GM23248 (cell line): ENCODE data around the gene ST8SIA4. TPM values are rescaled to one million over a fixed set of nuclear protein-coding genes. Genes with fewer than 3 reads are reported as not detected.

Experiments
- DNase-seq: peaks from one replicate; pipeline ENCODE4 v3.0.0-alpha.2; 2015
- H2AFZ ChIP-seq: fragments of 200-600 bp; sonication (generic); 2 replicates; pipeline ENCODE4 v1.6.1; 2016; ENCODE audit warnings: antibody characterized with exemption
- H3F3A ChIP-seq: fragments of 200-600 bp; sonication (generic); 2 replicates; pipeline ENCODE4 v1.6.1; 2016; ENCODE audit warnings: mild to moderate bottlenecking, antibody characterized with exemption, mixed run types; ENCODE audit not compliant: insufficient read depth
- H3K27ac ChIP-seq: fragments of 200-600 bp; sonication (generic); 2 replicates; pipeline ENCODE4 v1.5.1; 2016; ENCODE audit warnings: mild to moderate bottlenecking
- H3K27me3 ChIP-seq: fragments of 200-600 bp; sonication (generic); replicated peaks from 2 replicates; pipeline ENCODE4 v1.6.1; 2016; ENCODE audit warnings: mild to moderate bottlenecking; ENCODE audit not compliant: insufficient read depth
- H3K36me3 ChIP-seq: fragments of 200-600 bp; sonication (generic); 2 replicates; pipeline ENCODE4 v1.6.1; 2016; ENCODE audit warnings: low read depth, mild to moderate bottlenecking
- H3K4me1 ChIP-seq: fragments of 200-600 bp; sonication (generic); 2 replicates; pipeline ENCODE4 v1.6.1; 2016; ENCODE audit warnings: mild to moderate bottlenecking; ENCODE audit not compliant: insufficient read depth
- H3K4me2 ChIP-seq: fragments of 200-600 bp; sonication (generic); one replicate; pipeline ENCODE4 v1.6.1; 2016; ENCODE audit warnings: mild to moderate bottlenecking; ENCODE audit not compliant: unreplicated experiment
- H3K4me3 ChIP-seq: fragments of 200-600 bp; sonication (generic); 2 replicates; pipeline ENCODE4 v1.5.1; 2016; ENCODE audit warnings: mild to moderate bottlenecking
- H3K79me2 ChIP-seq: fragments of 200-600 bp; sonication (generic); 2 replicates; pipeline ENCODE4 v1.6.1; 2016; ENCODE audit warnings: mild to moderate bottlenecking; ENCODE audit not compliant: insufficient read depth
- H3K9ac ChIP-seq: fragments of 200-600 bp; sonication (generic); 2 replicates; pipeline ENCODE4 v1.6.1; 2016; ENCODE audit warnings: mild to moderate bottlenecking
- H3K9me2 ChIP-seq: fragments of 200-600 bp; sonication (generic); 2 replicates; pipeline ENCODE4 v1.6.1; 2016; ENCODE audit warnings: mixed run types, mild to moderate bottlenecking, moderate library complexity; ENCODE audit not compliant: insufficient read depth
- H3K9me3 ChIP-seq: fragments of 200-600 bp; sonication (generic); one replicate; pipeline ENCODE4 v1.6.1; 2017; ENCODE audit warnings: low read depth
- H4K20me1 ChIP-seq: fragments of 200-600 bp; sonication (generic); 2 replicates; pipeline ENCODE4 v1.6.0; 2016; ENCODE audit not compliant: insufficient read depth
- EZH2 ChIP-seq: fragments of 200-600 bp; sonication (generic); IDR thresholded peaks from 2 replicates; pipeline ENCODE4 v1.6.1; 2018; ENCODE audit warnings: antibody characterized with exemption, mild to moderate bottlenecking; ENCODE audit not compliant: insufficient read depth, poor library complexity, severe bottlenecking
- EZH2phosphoT487 ChIP-seq: fragments of 200-600 bp; sonication (generic); IDR thresholded peaks from 2 replicates; pipeline ENCODE4 v1.6.1; 2018; ENCODE audit warnings: antibody characterized with exemption, moderate library complexity, mild to moderate bottlenecking, low read depth; ENCODE audit not compliant: insufficient read depth
- WGBS, 2 experiments: methylation state at CpG; one replicate each; pipeline ENCODE4 v1.1.6; 2015 to 2017; ENCODE audit warnings: low lambda C conversion rate in 2 of 2, low coverage in 1 of 2; ENCODE audit errors: missing lambda C conversion rate in 2 of 2; 5-methylcytosine and 5-hydroxymethylcytosine counted together
- in situ Hi-C: fragments of 300-500 bp; cut with MboI; formaldehyde crosslinking; loops from 2 replicates; pipeline ENCODE4 v1.15.0; 2020
- polyA plus RNA-seq: library from polyadenylated mRNA; unstranded; fragments of >200 nt; fragmentation: Nextera tagmentation; extraction: Ambion mirVana; gene quantifications from 2 replicates; pipeline ENCODE4 v1.2.1, GENCODE V29; 2016
- total RNA-seq: library from RNA; depleted of rRNA; stranded (reverse); fragments of >200 nt; shearing (Covaris generic); gene quantifications from 2 replicates; pipeline ENCODE4 v1.2.3, GENCODE V29; 2014

The ST8SIA4 gene
- total and polyA plus RNA-seq, 2 experiments from 2014 or later, result under 0.01 TPM; not detected in 1

DNA sequence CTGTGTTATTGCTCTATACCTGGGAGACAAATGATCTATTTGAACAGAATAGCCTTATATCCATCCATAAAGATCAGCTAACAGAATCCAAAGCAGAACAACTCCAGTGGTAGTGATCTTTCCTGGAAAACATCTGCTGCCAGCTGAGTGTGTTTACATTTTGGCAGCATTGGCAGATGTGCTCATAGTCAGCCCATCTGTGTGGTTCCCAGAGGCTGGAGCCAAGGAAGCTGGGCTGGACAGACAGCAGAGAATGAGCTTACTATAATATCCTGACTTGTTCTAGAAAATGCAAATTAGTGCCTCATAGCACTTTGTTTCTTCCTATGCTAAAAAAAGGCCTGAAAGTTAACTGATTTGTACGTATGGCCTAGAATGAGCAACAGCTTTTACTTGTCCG, 99.7 kb downstream of the ST8SIA4 start:
- no peaks in the 10 kb centered on the region for H3K9me2 ChIP-seq
- no peaks in the 10 kb centered on the region for H3K79me2 ChIP-seq
- H3K4me2 ChIP-seq, result no peak overlapping the region
- TF ChIP-seq EZH2phosphoT487 (no peak), EZH2 (no peak)
- no peaks in the 10 kb centered on the region for H4K20me1 ChIP-seq
- no peaks in the 10 kb centered on the region for H3K9me3 ChIP-seq
- DNase-seq, result peak; percentile 60
- no peak overlapping the region for H3K27ac ChIP-seq
- no peak overlapping the region for H3K4me3 ChIP-seq
- WGBS, 2 experiments, result 81 to 86% methylated on average over 2 of the region's 2 CpGs
- no peaks in the 10 kb centered on the region for H3F3A ChIP-seq
- in situ Hi-C loops, result no loop called here
- H2AFZ ChIP-seq, result no peak overlapping the region
- H3K4me1 ChIP-seq, result no peaks in the 10 kb centered on the region
- H3K9ac ChIP-seq, result no peak overlapping the region
- H3K36me3 ChIP-seq, result no peaks in the 10 kb centered on the region
- H3K27me3 ChIP-seq, result no peaks in the 10 kb centered on the region

DNA sequence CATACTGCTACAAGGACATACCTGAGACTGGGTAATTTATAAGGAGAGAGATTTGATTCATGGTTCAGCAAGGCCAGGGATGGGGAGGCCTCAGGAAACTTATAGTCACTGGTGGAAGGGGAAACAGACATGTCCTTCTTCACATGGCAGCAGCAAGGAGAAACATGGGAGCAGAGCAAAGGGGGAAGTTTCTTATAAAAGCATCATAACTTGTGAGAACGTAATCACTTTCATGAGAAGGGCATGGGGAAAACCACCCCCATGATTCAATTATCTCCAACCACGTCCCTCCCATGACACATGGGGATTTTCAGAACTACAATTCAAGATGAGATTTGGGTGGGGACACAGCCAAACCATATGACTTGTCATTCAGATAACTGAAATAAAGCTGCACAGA, 100.9 kb downstream of the ST8SIA4 start:
- no peak overlapping the region for H3K9ac ChIP-seq
- H4K20me1 ChIP-seq, result no peaks in the 10 kb centered on the region
- no peak overlapping the region for H3K4me2 ChIP-seq
- 34 to 43% methylated on average over 2 of the region's 2 CpGs for WGBS, 2 experiments
- in situ Hi-C loops, result no loop called here
- 0 out of 2 replicates have a peak, but pooled peaks cover 3% of the 10 kb centered on the region for H3F3A ChIP-seq
- H3K4me1 ChIP-seq, result no peaks in the 10 kb centered on the region; the same call in 1 of the 2 replicates
- no peaks in the 10 kb centered on the region for H3K27me3 ChIP-seq
- no peak for TF ChIP-seq EZH2
- no peak for TF ChIP-seq EZH2phosphoT487
- H3K9me3 ChIP-seq, result no peaks in the 10 kb centered on the region
- no peak overlapping the region for H3K27ac ChIP-seq
- H2AFZ ChIP-seq, result no peak overlapping the region
- DNase-seq, result no peak
- H3K9me2 ChIP-seq, result no peaks in the 10 kb centered on the region
- H3K4me3 ChIP-seq, result no peak overlapping the region
- H3K36me3 ChIP-seq, result no peaks in the 10 kb centered on the region
- no peaks in the 10 kb centered on the region for H3K79me2 ChIP-seq

DNA sequence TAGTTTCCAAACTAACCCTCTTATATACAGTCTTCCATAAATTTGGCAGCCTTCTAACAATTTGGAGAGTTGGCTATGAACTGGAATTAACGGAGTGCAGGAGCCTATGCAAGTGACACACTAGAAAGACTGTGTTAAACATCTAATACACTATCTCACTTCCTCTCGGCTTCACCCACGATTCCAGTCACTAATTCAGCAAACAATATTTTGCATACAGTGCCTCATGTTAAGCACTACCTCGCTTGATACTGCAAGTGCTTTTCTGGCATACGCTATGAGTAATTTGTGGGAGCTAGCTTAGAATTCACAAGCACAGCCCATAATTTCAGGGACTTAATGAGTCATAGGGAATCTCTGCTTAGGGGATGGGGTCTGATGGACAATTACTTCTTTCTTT, 102.5 kb downstream of the ST8SIA4 start:
- H3K9me3 ChIP-seq, result no peaks in the 10 kb centered on the region
- H3K36me3 ChIP-seq, result no peaks in the 10 kb centered on the region
- 0 out of 2 replicates have a peak, but pooled peaks cover 3% of the 10 kb centered on the region for H3F3A ChIP-seq
- TF ChIP-seq EZH2phosphoT487 (no peak), EZH2 (no peak)
- in situ Hi-C loops, result no loop called here
- no peaks in the 10 kb centered on the region for H3K9me2 ChIP-seq
- H2AFZ ChIP-seq, result no peak overlapping the region
- H3K27ac ChIP-seq, result no peak overlapping the region
- no peaks in the 10 kb centered on the region; the same call in 1 of the 2 replicates for H3K4me1 ChIP-seq
- DNase-seq, result no peak
- 64 to 65% methylated on average over 5 of the region's 5 CpGs for WGBS, 2 experiments
- no peaks in the 10 kb centered on the region for H3K79me2 ChIP-seq
- no peak overlapping the region for H3K4me2 ChIP-seq
- H3K27me3 ChIP-seq, result no peaks in the 10 kb centered on the region
- H3K9ac ChIP-seq, result no peak overlapping the region
- no peaks in the 10 kb centered on the region for H4K20me1 ChIP-seq
- no peak overlapping the region for H3K4me3 ChIP-seq

DNA sequence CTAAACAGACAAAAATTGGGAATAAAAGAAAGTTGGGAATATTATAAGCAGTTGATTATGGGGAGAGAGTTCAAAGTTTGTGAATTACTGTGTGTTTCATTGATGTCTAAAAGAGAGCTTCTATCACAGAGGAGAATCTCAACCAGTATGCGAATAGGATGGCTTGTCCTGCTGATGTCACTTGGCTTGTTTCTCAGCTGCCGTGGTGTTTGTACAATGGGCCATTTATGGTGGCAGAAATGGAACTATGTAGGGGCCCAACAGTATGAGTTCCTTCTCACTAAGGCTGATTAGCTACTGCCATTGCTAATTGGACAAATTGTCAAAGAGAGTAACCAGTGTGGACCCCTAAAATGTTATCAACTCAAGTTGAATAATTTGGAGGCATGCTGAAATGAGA, 103.9 kb downstream of the ST8SIA4 start:
- 62 to 70% methylated on average over 2 of the region's 2 CpGs for WGBS, 2 experiments
- DNase-seq, result no peak
- Histone ChIP-seq H3K9me3 (no peaks in the 10 kb centered on the region), H4K20me1 (no peaks in the 10 kb centered on the region), H3K27me3 (no peaks in the 10 kb centered on the region), H3K4me3 (no peak overlapping the region), H3F3A (0 out of 2 replicates have a peak, but pooled peaks cover 3% of the 10 kb centered on the region), H3K9ac (no peak overlapping the region), H3K4me2 (no peak overlapping the region), H3K9me2 (no peaks in the 10 kb centered on the region), H3K4me1 (no peaks in the 10 kb centered on the region; the same call in 1 of the 2 replicates), H2AFZ (no peak overlapping the region), H3K79me2 (no peaks in the 10 kb centered on the region), H3K27ac (no peak overlapping the region), H3K36me3 (no peaks in the 10 kb centered on the region)
- TF ChIP-seq EZH2phosphoT487, result no peak
- no peak for TF ChIP-seq EZH2
- in situ Hi-C loops, result no loop called here

DNA sequence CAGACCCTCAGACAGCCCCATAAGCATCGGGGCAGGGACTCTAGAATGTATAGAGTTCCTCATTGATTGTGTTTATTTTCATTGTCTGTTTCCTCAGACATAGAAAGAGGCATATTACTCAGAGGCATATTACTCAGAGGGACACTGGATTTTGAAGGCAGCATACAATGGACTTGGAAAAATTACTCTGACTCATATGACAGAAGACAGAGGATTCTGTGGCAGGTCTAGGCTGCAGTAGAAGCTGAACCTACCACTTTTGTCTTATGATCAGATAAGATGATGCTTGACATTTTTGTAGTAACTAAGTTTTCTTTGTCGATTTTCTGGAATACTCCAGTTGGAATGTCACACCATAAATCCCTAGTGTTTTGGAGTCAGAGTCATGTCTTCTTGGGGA, 105.2 kb downstream of the ST8SIA4 start:
- Histone ChIP-seq H3K9ac (no peak overlapping the region), H3F3A (0 out of 2 replicates have a peak, but pooled peaks cover 3% of the 10 kb centered on the region), H3K9me3 (no peaks in the 10 kb centered on the region), H3K79me2 (no peaks in the 10 kb centered on the region), H3K4me2 (no peak overlapping the region), H4K20me1 (no peaks in the 10 kb centered on the region), H2AFZ (no peak overlapping the region), H3K4me1 (no peaks in the 10 kb centered on the region; the same call in 1 of the 2 replicates), H3K27ac (no peak overlapping the region), H3K27me3 (no peaks in the 10 kb centered on the region), H3K36me3 (no peaks in the 10 kb centered on the region), H3K4me3 (no peak overlapping the region), H3K9me2 (no peaks in the 10 kb centered on the region)
- WGBS, 2 experiments, result 13 to 17% methylated on average over 2 of the region's 2 CpGs
- no peak for TF ChIP-seq EZH2phosphoT487
- TF ChIP-seq EZH2, result no peak
- in situ Hi-C loops, result no loop called here
- peak; percentile 78 for DNase-seq
